ENCODE measurements around the gene ITGA2B.

DNA sequence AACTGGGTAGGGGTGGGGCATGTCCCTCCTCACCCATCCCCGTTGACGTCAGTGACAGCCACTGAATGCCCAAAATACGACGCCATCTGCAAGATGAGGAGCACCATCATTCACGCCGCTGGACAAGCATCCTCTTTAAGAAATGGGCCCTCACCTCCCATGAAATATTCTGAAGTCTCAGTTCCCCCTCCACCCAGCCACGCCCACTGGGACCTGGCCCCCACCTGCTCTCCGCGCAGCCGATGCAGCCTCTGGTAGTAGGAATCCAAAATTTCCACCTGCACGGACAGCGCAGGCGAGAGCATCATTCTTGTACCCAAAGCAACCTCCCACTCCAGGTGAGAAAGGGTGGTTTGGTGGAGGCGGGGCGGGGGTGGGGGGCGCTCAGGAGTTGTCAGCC lies 5.6 kb downstream of the ITGA2B start:
- no peak for TF ChIP-seq TAF1 (IDR thresholded peaks at IDR 0.05; ENCODE audit: borderline replicate concordance, insufficient read depth, low read length)
- TF ChIP-seq, protein P1, sequence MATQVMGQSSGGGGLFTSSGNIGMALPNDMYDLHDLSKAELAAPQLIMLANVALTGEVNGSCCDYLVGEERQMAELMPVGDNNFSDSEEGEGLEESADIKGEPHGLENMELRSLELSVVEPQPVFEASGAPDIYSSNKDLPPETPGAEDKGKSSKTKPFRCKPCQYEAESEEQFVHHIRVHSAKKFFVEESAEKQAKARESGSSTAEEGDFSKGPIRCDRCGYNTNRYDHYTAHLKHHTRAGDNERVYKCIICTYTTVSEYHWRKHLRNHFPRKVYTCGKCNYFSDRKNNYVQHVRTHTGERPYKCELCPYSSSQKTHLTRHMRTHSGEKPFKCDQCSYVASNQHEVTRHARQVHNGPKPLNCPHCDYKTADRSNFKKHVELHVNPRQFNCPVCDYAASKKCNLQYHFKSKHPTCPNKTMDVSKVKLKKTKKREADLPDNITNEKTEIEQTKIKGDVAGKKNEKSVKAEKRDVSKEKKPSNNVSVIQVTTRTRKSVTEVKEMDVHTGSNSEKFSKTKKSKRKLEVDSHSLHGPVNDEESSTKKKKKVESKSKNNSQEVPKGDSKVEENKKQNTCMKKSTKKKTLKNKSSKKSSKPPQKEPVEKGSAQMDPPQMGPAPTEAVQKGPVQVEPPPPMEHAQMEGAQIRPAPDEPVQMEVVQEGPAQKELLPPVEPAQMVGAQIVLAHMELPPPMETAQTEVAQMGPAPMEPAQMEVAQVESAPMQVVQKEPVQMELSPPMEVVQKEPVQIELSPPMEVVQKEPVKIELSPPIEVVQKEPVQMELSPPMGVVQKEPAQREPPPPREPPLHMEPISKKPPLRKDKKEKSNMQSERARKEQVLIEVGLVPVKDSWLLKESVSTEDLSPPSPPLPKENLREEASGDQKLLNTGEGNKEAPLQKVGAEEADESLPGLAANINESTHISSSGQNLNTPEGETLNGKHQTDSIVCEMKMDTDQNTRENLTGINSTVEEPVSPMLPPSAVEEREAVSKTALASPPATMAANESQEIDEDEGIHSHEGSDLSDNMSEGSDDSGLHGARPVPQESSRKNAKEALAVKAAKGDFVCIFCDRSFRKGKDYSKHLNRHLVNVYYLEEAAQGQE (IDR thresholded peaks at IDR 0.05; ENCODE audit: insufficient read depth in 1 of 2, low read depth in 2 of 2, low read length in 2 of 2): no peak
- TF ChIP-seq POLR2AphosphoS5 (IDR thresholded peaks at IDR 0.05; ENCODE audit: low read depth, low read length): no peak

Measured in PFSK-1 (cell line).